Measurements from ENCODE around the gene LRP1B. TPM values are rescaled to one million over a fixed set of nuclear protein-coding genes. Genes with fewer than 3 reads are reported as not detected.

Gene LRP1B
- total RNA-seq, 4 donors from 2014 or later: 0.42 to 0.71 (median 0.65) TPM

DNA sequence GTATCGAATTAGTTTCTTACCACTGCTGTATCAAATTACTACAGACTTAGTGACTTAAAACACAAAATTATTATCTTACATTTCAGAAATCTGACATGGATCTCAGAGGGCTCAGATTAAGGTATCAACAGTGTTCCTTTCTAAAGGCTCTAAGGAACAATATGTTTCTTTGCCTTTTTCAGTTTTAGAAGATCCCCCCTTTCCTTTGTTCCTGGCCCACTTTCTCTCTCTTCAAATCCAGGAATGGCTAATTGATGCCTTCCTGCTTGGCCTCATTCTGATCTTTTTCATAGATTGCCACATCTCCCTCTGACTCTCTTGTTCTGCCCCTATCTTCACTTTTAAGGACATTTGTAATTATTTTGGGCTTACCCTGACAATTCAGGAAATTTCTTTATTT, 65.7 kb downstream of the LRP1B start:
- 82% methylated on average over 1 of the region's 1 CpG for WGBS
- no peak for TF ChIP-seq POLR2AphosphoS5 (IDR thresholded peaks at IDR 0.05)
- TF ChIP-seq, protein P1, sequence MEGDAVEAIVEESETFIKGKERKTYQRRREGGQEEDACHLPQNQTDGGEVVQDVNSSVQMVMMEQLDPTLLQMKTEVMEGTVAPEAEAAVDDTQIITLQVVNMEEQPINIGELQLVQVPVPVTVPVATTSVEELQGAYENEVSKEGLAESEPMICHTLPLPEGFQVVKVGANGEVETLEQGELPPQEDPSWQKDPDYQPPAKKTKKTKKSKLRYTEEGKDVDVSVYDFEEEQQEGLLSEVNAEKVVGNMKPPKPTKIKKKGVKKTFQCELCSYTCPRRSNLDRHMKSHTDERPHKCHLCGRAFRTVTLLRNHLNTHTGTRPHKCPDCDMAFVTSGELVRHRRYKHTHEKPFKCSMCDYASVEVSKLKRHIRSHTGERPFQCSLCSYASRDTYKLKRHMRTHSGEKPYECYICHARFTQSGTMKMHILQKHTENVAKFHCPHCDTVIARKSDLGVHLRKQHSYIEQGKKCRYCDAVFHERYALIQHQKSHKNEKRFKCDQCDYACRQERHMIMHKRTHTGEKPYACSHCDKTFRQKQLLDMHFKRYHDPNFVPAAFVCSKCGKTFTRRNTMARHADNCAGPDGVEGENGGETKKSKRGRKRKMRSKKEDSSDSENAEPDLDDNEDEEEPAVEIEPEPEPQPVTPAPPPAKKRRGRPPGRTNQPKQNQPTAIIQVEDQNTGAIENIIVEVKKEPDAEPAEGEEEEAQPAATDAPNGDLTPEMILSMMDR (IDR thresholded peaks at IDR 0.05): no peak
- no peak for TF ChIP-seq EP300 (IDR thresholded peaks at IDR 0.05)
- TF ChIP-seq POLR2A (IDR thresholded peaks at IDR 0.05; ENCODE audit: low read depth): no peak
- intact Hi-C loops (cut with DNase I): no loop called here
- no peaks in the 10 kb centered on the region for H3K27me3 ChIP-seq
- H3K9me3 ChIP-seq: no peaks in the 10 kb centered on the region
- H3K36me3 ChIP-seq: no peaks in the 10 kb centered on the region
- H3K27ac ChIP-seq (replicated peaks in 1 of 4): no peak overlapping the region
- no peak for DNase-seq (ENCODE audit: extremely low spot score)
- no peaks in the 10 kb centered on the region for H3K4me1 ChIP-seq
- H3K4me3 ChIP-seq: no peak overlapping the region

DNA sequence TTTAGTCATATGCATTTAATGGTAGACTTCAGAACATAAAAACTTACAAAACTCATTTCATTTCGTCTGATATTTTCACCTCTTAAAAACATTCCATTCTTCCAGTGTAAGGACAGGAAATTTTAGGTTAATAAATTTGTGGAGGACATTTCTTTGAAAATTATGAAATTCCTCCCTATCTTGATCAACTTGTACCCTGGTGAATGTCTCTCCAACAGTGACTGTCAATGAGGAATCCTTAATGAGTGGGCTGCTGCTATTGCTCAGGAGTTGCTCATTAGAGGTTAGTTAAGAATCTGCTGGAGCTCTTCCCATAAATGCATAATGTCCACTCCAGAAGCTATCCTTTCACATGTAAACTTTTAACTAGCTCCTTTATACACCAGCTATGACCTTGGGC, 69.1 kb downstream of the LRP1B start:
- WGBS: 86% methylated on average over 1 of the region's 1 CpG
- H3K4me3 ChIP-seq: no peak overlapping the region
- intact Hi-C loops (cut with DNase I): no loop called here

DNA sequence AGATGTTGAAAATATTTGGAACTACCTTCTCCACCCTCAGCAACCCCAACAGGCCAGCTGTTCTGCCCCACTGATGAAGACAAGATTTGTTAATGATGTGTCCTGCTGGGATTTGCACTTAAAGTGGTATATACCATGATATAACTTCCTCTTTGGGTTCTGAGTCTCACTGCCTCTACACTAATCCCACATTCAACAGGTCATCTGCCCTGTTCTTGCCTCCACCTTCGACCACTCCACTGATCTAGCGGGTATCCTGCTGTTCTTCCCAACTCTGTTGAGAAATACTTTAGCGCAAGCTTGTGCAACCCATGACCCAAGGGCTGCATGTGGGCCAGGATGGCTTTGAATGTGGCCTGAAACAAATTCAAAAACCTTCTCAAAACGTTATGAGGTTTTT, 72.7 kb downstream of the LRP1B start:
- 79% methylated on average over 4 of the region's 4 CpGs for WGBS
- H3K9me3 ChIP-seq: no peaks in the 10 kb centered on the region
- no peaks in the 10 kb centered on the region for H3K27me3 ChIP-seq
- no peak for DNase-seq (ENCODE audit: extremely low spot score)
- TF ChIP-seq POLR2A (IDR thresholded peaks at IDR 0.05; ENCODE audit: low read depth) (no peak), POLR2AphosphoS5 (IDR thresholded peaks at IDR 0.05) (no peak), EP300 (IDR thresholded peaks at IDR 0.05) (no peak)
- TF ChIP-seq, protein P1 (IDR thresholded peaks at IDR 0.05): no peak
- H3K4me3 ChIP-seq: no peak overlapping the region
- intact Hi-C loops (cut with DNase I): no loop called here
- no peak overlapping the region for H3K27ac ChIP-seq (replicated peaks in 1 of 4)
- H3K36me3 ChIP-seq: no peaks in the 10 kb centered on the region
- no peaks in the 10 kb centered on the region for H3K4me1 ChIP-seq

More for the DNA sequence above, 69.1 kb downstream of the LRP1B start:
- Histone ChIP-seq H3K27ac (replicated peaks in 1 of 4) (no peak overlapping the region), H3K4me1 (no peaks in the 10 kb centered on the region), H3K9me3 (no peaks in the 10 kb centered on the region), H3K27me3 (no peaks in the 10 kb centered on the region), H3K36me3 (no peaks in the 10 kb centered on the region)
- no peak for DNase-seq (ENCODE audit: extremely low spot score)
- TF ChIP-seq, protein P1 (IDR thresholded peaks at IDR 0.05): no peak
- TF ChIP-seq POLR2A (IDR thresholded peaks at IDR 0.05; ENCODE audit: low read depth): no peak
- TF ChIP-seq EP300 (IDR thresholded peaks at IDR 0.05): no peak
- no peak for TF ChIP-seq POLR2AphosphoS5 (IDR thresholded peaks at IDR 0.05)

DNA sequence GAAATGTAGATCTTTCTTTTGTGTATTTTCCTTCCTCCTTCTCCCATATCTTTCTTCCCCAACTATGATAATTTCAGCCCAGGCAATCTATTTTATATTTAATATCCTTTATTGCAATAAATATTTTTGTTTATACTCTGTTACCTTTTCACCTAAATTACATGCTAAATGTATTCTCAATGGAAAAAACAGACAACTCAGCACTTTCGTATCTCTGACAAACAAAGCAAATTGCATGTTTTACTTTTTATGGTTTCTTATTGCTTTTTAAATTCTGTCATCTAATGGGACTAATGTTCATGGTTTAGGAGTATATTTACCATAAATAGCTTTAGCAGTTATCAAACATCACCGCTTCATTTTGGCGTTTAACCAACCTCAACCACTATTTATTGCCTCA, 74.0 kb downstream of the LRP1B start:
- WGBS: 90% methylated on average over 3 of the region's 3 CpGs
- intact Hi-C loops (cut with DNase I): no loop called here
- H3K4me3 ChIP-seq: no peak overlapping the region
- H3K4me1 ChIP-seq: no peaks in the 10 kb centered on the region
- TF ChIP-seq POLR2AphosphoS5 (IDR thresholded peaks at IDR 0.05): no peak
- H3K27me3 ChIP-seq: no peaks in the 10 kb centered on the region
- no peak overlapping the region for H3K27ac ChIP-seq (replicated peaks in 1 of 4)
- H3K9me3 ChIP-seq: no peaks in the 10 kb centered on the region
- DNase-seq (ENCODE audit: extremely low spot score): no peak
- H3K36me3 ChIP-seq: no peaks in the 10 kb centered on the region

DNA sequence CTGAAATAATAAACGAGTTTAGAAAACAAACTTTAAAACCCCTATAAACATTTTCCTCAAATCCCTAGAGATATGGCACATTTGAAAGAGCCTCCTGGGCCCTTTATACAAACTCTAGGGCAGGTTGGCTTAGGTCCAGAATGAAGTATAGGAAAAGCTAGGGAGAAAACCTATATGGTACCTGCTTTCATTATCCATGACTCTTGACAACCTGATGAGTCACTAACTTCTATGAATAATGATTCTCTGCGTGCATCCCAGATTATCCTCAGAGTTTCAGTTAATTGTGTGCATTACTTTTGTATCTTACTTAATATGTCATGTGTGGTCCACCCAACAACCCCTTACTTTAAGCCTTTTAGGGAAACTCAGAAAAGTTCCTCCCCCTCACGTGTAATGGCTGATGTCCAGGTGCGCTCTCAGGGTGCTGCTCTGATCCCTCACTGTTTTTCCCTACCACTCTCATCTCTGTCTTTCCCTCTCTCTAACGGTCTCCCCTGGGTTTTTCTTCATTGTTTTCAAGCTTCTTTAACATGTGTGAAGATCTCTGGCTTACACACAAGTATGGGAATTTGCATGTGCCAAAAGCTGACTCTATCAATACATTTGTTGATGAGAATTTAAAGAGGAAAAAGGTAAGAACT, 78.5 kb downstream of the LRP1B start:
- Histone ChIP-seq H3K27ac (replicated peaks in 1 of 4) (no peak overlapping the region), H3K36me3 (no peaks in the 10 kb centered on the region), H3K9me3 (no peaks in the 10 kb centered on the region), H3K4me1 (no peaks in the 10 kb centered on the region), H3K4me3 (no peak overlapping the region), H3K27me3 (no peaks in the 10 kb centered on the region)
- no peak for DNase-seq (ENCODE audit: extremely low spot score)
- WGBS: 58% methylated on average over 5 of the region's 5 CpGs
- intact Hi-C loops (cut with DNase I): no loop called here
- no peak for TF ChIP-seq POLR2AphosphoS5 (IDR thresholded peaks at IDR 0.05)
- no peak for TF ChIP-seq POLR2A (IDR thresholded peaks at IDR 0.05; ENCODE audit: low read depth)
- TF ChIP-seq, protein P1 (IDR thresholded peaks at IDR 0.05): no peak
- TF ChIP-seq EP300 (IDR thresholded peaks at IDR 0.05): no peak

All from esophagus muscularis mucosa (tissue), 4 donors.